Femur (tissue), 1 donor: ENCODE measurements around the gene CASP8AP2.
"Not testable (repeated sequence)": the region's sequence is repeated elsewhere in the genome, so short reads cannot be mapped to it uniquely, and the experiment has no call there.

Experiments
- DNase-seq: peaks from one replicate; pipeline ENCODE4 v3.0.0-alpha.2; 2017

Gene CASP8AP2

GRCh38 chr6:89829472-89830169, at the start of gene CASP8AP2:
Gene CASP8AP2 (plus strand): TSS chr6:89829880.
- peak; percentile 97 for DNase-seq

GRCh38 chr6:89781070-89782034, 48.3 kb upstream of the CASP8AP2 start:
- no peak for DNase-seq

GRCh38 chr6:89782222-89782621, 47.5 kb upstream of the CASP8AP2 start:
- DNase-seq, result no peak

GRCh38 chr6:89783293-89783692, 46.4 kb upstream of the CASP8AP2 start:
- DNase-seq, result not testable (repeated sequence)

GRCh38 chr6:89784838-89785237, 44.8 kb upstream of the CASP8AP2 start:
- no peak for DNase-seq

GRCh38 chr6:89786970-89787369, 42.7 kb upstream of the CASP8AP2 start:
- no peak for DNase-seq

GRCh38 chr6:89787660-89788328, 41.9 kb upstream of the CASP8AP2 start:
- DNase-seq, result no peak

GRCh38 chr6:89789980-89790379, 39.7 kb upstream of the CASP8AP2 start:
- DNase-seq, result no peak

GRCh38 chr6:89790403-89790802, 39.3 kb upstream of the CASP8AP2 start:
- DNase-seq, result no peak

- DNase-seq, result peak; percentile 24
Observed at GRCh38 chr6:89792881-89793280, 36.8 kb upstream of the CASP8AP2 start.

- no peak for DNase-seq
Observed at GRCh38 chr6:89793586-89793985, 36.1 kb upstream of the CASP8AP2 start.

GRCh38 chr6:89794324-89794723, 35.4 kb upstream of the CASP8AP2 start:
- DNase-seq, result no peak

- no peak for DNase-seq
Observed at GRCh38 chr6:89797317-89797716, 32.4 kb upstream of the CASP8AP2 start.

- DNase-seq, result no peak
Observed at GRCh38 chr6:89799096-89799495, 30.6 kb upstream of the CASP8AP2 start.

GRCh38 chr6:89799756-89800155, 29.9 kb upstream of the CASP8AP2 start:
- DNase-seq, result no peak

GRCh38 chr6:89803271-89803670, 26.4 kb upstream of the CASP8AP2 start:
- no peak for DNase-seq

GRCh38 chr6:89805814-89806371, 23.8 kb upstream of the CASP8AP2 start:
- no peak for DNase-seq

GRCh38 chr6:89807581-89807980, 22.1 kb upstream of the CASP8AP2 start:
- no peak for DNase-seq

- DNase-seq, result not testable (repeated sequence)
Observed at GRCh38 chr6:89813422-89813821, 16.3 kb upstream of the CASP8AP2 start.

- DNase-seq, result no peak
Observed at GRCh38 chr6:89817481-89817880, 12.2 kb upstream of the CASP8AP2 start.

GRCh38 chr6:89818977-89819335, 10.7 kb upstream of the CASP8AP2 start:
- no peak for DNase-seq

- DNase-seq, result peak; percentile 95
Observed at GRCh38 chr6:89819336-89820130, 10.1 kb upstream of the CASP8AP2 start, which contains the start of gene MDN1. Gene MDN1 (minus strand): TSS chr6:89819794. CDS start chr6:89819607, 187 bp downstream.
